ENCODE measurements around the gene MKLN1.

MKLN1 gene

GRCh38 chr7:131327626-131328376 is at the start of gene MKLN1:
MKLN1 (plus strand) TSS chr7:131327876; CDS start chr7:131327900, 24 bp downstream.
- TF ChIP-seq CTCF (IDR thresholded peaks at IDR 0.05; ENCODE audit: low read depth, low read length): no peak
- peak; percentile 92 for DNase-seq (ENCODE audit: low read depth, low spot score)
- in situ Hi-C loops (cut with HindIII; ENCODE audit: low sequenced_read_pairs): no loop called here

GRCh38 chr7:131279044-131279443 is 48.6 kb upstream of the MKLN1 start:
- in situ Hi-C loops (cut with HindIII; ENCODE audit: low sequenced_read_pairs): no loop called here
- H3K4me3 ChIP-seq (ENCODE audit: low read depth, low read length): no peak overlapping the region
- no peak for TF ChIP-seq CTCF (IDR thresholded peaks at IDR 0.05; ENCODE audit: low read depth, low read length)
- DNase-seq (ENCODE audit: low read depth, low spot score): no peak

More at GRCh38 chr7:131327626-131328376, at the start of gene MKLN1:
- H3K4me3 ChIP-seq (ENCODE audit: low read depth, low read length): peak within 1 kb of the TSS; percentile 97

- in situ Hi-C loops (cut with HindIII; ENCODE audit: low sequenced_read_pairs): no loop called here
- no peak for DNase-seq (ENCODE audit: low read depth, low spot score)
Measured at GRCh38 chr7:131281266-131282048, 46.2 kb upstream of the MKLN1 start.

GRCh38 chr7:131284702-131285419 is 42.8 kb upstream of the MKLN1 start:
- TF ChIP-seq CTCF (IDR thresholded peaks at IDR 0.05; ENCODE audit: low read depth, low read length): no peak
- DNase-seq (ENCODE audit: low read depth, low spot score): peak; percentile 48
- in situ Hi-C loops (cut with HindIII; ENCODE audit: low sequenced_read_pairs): no loop called here
- no peak overlapping the region for H3K4me3 ChIP-seq (ENCODE audit: low read depth, low read length)

More at GRCh38 chr7:131281266-131282048, 46.2 kb upstream of the MKLN1 start:
- H3K4me3 ChIP-seq (ENCODE audit: low read depth, low read length): no peak overlapping the region
- no peak for TF ChIP-seq CTCF (IDR thresholded peaks at IDR 0.05; ENCODE audit: low read depth, low read length)

GRCh38 chr7:131285556-131285955 is 42.1 kb upstream of the MKLN1 start:
- no peak overlapping the region for H3K4me3 ChIP-seq (ENCODE audit: low read depth, low read length)
- in situ Hi-C loops (cut with HindIII; ENCODE audit: low sequenced_read_pairs): no loop called here
- no peak for TF ChIP-seq CTCF (IDR thresholded peaks at IDR 0.05; ENCODE audit: low read depth, low read length)
- DNase-seq (ENCODE audit: low read depth, low spot score): no peak

GRCh38 chr7:131288450-131288849 is 39.2 kb upstream of the MKLN1 start:
- no peak for DNase-seq (ENCODE audit: low read depth, low spot score)
- H3K4me3 ChIP-seq (ENCODE audit: low read depth, low read length): no peak overlapping the region
- in situ Hi-C loops (cut with HindIII; ENCODE audit: low sequenced_read_pairs): no loop called here
- TF ChIP-seq CTCF (IDR thresholded peaks at IDR 0.05; ENCODE audit: low read depth, low read length): no peak
